HG02678 (cell line): ENCODE measurements around the gene VDR.

Source experiments
- ATAC-seq: cut with Tn5 transposase; IDR thresholded peaks from one replicate; pipeline ENCODE4 v1.9.1; 2021; ENCODE audit warnings: mild to moderate bottlenecking, moderate library complexity; ENCODE audit not compliant: unreplicated experiment

Gene VDR

DNA sequence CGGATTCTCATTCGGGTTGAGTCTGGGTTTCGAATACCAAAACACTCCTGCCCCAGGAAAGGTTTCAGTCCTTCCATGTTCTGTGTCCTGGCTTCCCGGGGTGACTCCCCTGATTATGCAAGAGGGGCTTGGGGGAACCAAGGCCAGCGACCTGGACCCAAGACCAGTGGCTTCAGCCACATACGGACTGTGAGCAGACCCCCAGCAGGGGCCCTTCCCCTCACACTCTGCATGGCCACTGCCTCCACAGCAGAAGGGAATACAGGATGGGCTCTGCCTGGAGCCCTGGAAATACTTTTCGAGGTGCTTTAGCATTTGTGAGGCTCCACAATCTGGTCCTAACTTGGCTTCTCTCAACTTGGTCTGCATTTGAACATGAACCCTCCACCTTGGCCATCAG is 104.2 kb downstream of the VDR start:
- no peak for ATAC-seq

GRCh38 chr12:47799357-47799955 is 105.3 kb downstream of the VDR start:
- ATAC-seq: no peak

DNA sequence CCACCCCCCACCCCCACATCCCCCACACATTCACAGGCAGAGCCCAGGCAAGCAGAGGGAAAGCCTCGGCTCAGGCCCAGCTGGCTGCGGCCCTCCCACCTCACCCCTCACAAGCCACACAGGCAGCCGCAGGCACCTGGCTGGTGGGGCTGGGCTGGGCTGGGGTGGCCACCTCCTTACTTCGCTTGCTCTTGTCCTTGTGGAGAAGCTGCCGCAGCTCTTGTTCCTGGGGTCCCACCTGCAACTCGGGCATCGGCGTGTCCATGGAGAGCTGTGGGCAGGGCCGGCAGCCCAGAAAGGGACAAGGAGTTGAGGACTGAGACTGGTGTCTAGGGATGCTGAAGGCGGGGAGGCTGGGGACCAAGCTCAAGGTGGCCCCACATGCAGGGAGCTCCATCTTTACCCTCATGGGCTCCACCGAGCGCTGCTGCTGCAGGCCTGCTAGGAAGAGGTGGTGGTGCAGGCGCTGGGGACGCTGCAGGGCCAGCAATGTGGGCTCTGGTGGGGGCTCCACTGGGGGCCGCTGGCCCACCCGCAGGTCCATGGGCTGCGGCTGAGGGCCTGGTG is 106.3 kb downstream of the VDR start:
- no peak for ATAC-seq

DNA sequence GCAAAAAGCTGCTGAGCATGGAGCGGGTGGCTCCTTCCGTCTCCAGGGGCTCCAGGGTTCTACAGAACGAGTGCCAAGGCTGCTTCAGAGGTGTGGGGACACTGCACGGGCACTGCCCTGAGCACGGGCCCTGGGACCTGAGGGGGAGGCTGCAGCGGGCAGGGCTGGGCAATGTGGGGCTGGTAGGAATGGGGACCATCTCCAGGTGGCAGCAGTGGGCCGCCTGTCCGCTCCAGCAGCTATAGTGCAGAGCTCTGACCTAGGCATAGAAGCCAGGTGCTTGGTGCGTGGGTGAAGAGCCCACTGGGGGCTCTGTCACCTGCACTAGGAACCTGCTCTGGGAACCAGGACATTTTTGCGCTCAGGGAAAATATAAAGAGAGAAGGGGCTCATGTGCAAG is 107.4 kb downstream of the VDR start:
- peak; percentile 66 for ATAC-seq

- ATAC-seq: no peak
These were observed 108.9 kb downstream of the VDR start for GRCh38 chr12:47795814-47796411.

DNA sequence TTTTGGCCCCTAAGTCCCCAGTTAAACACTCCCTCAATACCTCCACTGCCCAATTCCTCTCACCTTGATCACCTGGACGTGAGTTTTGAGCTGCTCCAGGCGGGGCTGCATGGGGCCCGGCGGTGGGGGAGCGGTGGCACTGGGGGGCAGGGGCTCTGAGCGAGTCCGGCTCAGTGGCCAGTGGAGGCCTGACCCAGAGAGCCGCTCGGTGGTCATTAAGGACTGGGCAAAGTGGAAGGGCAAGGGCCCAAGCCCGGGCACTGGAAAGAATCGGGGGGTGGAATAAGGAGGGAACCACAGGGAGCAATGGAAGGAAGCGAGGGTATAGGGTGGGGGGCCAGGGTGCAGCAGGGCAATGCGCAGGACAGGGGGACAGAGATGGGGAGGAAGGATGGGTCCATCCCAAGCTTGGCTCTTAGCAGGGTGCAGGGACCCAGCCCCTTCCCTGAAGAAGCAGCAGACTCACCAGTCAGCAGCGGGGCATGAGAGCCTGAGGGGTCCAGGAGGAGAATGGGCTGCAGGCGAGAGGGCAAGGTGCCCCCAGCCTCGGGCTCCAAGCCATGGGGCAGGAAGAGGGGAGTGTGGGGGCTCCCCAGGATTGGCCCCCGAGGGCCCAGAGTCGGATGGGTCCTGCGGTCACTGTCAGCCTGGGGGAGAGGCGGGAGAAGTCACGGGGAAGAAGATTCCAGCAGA is 109.5 kb downstream of the VDR start:
- no peak for ATAC-seq

DNA sequence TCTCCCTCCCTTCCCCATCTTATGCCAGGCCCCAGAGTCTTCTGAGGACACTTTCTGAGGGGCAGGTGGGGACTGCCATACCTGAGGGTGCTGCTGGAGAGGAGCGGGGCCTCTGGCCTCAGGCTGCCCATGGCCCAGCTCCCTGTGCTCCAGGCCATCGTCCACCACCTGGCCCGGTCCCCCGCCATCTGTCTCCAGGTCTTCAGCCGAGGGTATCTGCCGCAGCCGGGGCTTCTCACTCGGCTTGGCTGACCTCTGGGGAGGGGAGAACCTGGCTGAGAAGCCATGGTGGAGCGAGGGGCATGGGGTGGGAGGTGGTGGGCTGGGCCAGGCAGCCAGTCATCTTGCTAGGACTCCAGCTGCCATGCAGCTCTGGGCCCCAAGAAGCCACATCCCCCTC is 110.1 kb downstream of the VDR start:
- ATAC-seq: no peak

- no peak for ATAC-seq
These were observed 111.6 kb downstream of the VDR start for GRCh38 chr12:47793015-47793681.

- ATAC-seq: no peak
These were observed 112.9 kb downstream of the VDR start for GRCh38 chr12:47791874-47792273.
